GM23338 (cell line): ENCODE measurements around the gene KREMEN2.

Experiments
- CREB1 ChIP-seq: fragments of 250-450 bp; sonication (Bioruptor Pico); IDR thresholded peaks from 2 replicates; pipeline ENCODE4 v1.5.0; 2020; ENCODE audit warnings: low read depth, mild to moderate bottlenecking, moderate library complexity
- CTCF ChIP-seq, 2 experiments: fragments of 200-600 bp in 1 of 2; sonication (generic) in 1 of 2; conservative IDR thresholded peaks; 2 replicates each; pipeline versions ENCODE4 v1.5.1 to v1.6.1; 2016 to 2017; ENCODE audit warnings: antibody characterized with exemption in 2 of 2, low read depth in 2 of 2, mild to moderate bottlenecking in 2 of 2, moderate library complexity in 1 of 2
- EZH2 ChIP-seq: fragments of 200-600 bp; sonication (generic); IDR thresholded peaks from one replicate; pipeline ENCODE4 v1.8.0; 2017; ENCODE audit warnings: antibody characterized with exemption, mild to moderate bottlenecking, low read depth; ENCODE audit not compliant: unreplicated experiment
- EZH2phosphoT487 ChIP-seq: fragments of 200-600 bp; sonication (generic); IDR thresholded peaks from one replicate; pipeline ENCODE4 v1.8.1; 2018; ENCODE audit warnings: antibody characterized with exemption; ENCODE audit not compliant: unreplicated experiment
- JUNB ChIP-seq: IDR thresholded peaks from one replicate; pipeline ENCODE4 v1.6.1; 2016; ENCODE audit warnings: antibody characterized with exemption; ENCODE audit not compliant: unreplicated experiment
- NANOG ChIP-seq: IDR thresholded peaks from 2 replicates; pipeline ENCODE4 v1.6.1; 2016; ENCODE audit warnings: antibody characterized with exemption, borderline replicate concordance
- POLR2AphosphoS5 ChIP-seq: IDR thresholded peaks from 2 replicates; pipeline ENCODE4 v1.6.1; 2016; ENCODE audit warnings: antibody characterized with exemption, low read depth
- STAT1 ChIP-seq: IDR thresholded peaks from one replicate; pipeline ENCODE4 v1.6.1; 2016; ENCODE audit warnings: antibody characterized with exemption; ENCODE audit not compliant: unreplicated experiment
- ZNF114 ChIP-seq: fragments of 250-450 bp; sonication (Bioruptor Pico); IDR thresholded peaks from 2 replicates; pipeline ENCODE4 v1.5.0; 2020; ENCODE audit warnings: mild to moderate bottlenecking, moderate library complexity
- ZNF331 ChIP-seq: fragments of 250-450 bp; sonication (Bioruptor Pico); IDR thresholded peaks from 2 replicates; pipeline ENCODE4 v1.5.0; 2020; ENCODE audit warnings: low read depth, mild to moderate bottlenecking, moderate library complexity
- TF ChIP-seq, protein P1 (sequence below): IDR thresholded peaks from one replicate; pipeline ENCODE4 v1.6.1; 2018; ENCODE audit warnings: antibody characterized with exemption; ENCODE audit not compliant: unreplicated experiment
- TF ChIP-seq, protein P2 (sequence below): IDR thresholded peaks from 2 replicates; pipeline ENCODE4 v1.6.1; 2016; ENCODE audit warnings: antibody characterized with exemption

GRCh38 chr16:2923481-2923880 is 40.6 kb upstream of the KREMEN2 start:
- TF ChIP-seq CTCF (conservative IDR thresholded peaks at IDR 0.05; ENCODE audit: low read depth in 2 of 2) (no peak), POLR2AphosphoS5 (no peak), NANOG (no peak), CREB1 (CRISPR knock-in tag) (no peak), EZH2phosphoT487 (no peak), ZNF331 (no peak), EZH2 (no peak), JUNB (no peak), STAT1 (no peak), ZNF114 (CRISPR knock-in tag) (no peak)
- TF ChIP-seq, protein P1, sequence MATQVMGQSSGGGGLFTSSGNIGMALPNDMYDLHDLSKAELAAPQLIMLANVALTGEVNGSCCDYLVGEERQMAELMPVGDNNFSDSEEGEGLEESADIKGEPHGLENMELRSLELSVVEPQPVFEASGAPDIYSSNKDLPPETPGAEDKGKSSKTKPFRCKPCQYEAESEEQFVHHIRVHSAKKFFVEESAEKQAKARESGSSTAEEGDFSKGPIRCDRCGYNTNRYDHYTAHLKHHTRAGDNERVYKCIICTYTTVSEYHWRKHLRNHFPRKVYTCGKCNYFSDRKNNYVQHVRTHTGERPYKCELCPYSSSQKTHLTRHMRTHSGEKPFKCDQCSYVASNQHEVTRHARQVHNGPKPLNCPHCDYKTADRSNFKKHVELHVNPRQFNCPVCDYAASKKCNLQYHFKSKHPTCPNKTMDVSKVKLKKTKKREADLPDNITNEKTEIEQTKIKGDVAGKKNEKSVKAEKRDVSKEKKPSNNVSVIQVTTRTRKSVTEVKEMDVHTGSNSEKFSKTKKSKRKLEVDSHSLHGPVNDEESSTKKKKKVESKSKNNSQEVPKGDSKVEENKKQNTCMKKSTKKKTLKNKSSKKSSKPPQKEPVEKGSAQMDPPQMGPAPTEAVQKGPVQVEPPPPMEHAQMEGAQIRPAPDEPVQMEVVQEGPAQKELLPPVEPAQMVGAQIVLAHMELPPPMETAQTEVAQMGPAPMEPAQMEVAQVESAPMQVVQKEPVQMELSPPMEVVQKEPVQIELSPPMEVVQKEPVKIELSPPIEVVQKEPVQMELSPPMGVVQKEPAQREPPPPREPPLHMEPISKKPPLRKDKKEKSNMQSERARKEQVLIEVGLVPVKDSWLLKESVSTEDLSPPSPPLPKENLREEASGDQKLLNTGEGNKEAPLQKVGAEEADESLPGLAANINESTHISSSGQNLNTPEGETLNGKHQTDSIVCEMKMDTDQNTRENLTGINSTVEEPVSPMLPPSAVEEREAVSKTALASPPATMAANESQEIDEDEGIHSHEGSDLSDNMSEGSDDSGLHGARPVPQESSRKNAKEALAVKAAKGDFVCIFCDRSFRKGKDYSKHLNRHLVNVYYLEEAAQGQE = no peak
- TF ChIP-seq, protein P2, sequence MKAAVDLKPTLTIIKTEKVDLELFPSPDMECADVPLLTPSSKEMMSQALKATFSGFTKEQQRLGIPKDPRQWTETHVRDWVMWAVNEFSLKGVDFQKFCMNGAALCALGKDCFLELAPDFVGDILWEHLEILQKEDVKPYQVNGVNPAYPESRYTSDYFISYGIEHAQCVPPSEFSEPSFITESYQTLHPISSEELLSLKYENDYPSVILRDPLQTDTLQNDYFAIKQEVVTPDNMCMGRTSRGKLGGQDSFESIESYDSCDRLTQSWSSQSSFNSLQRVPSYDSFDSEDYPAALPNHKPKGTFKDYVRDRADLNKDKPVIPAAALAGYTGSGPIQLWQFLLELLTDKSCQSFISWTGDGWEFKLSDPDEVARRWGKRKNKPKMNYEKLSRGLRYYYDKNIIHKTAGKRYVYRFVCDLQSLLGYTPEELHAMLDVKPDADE = no peak
